HEK293 (cell line): ENCODE results near the gene ABR.

Source experiments
- ATF2 ChIP-seq: fragments of 450-650 bp; formaldehyde crosslinking; IDR thresholded peaks from 2 replicates; pipeline ENCODE4 v1.5.1; 2016; ENCODE audit warnings: missing biosample characterization, missing genetic modification characterization, low read depth
- KLF9 ChIP-seq: fragments of 450-650 bp; formaldehyde crosslinking; IDR thresholded peaks from 2 replicates; pipeline ENCODE4 v1.5.1; 2016; ENCODE audit warnings: missing biosample characterization, missing genetic modification characterization, low read depth
- PRDM1 ChIP-seq: fragments of 450-650 bp; formaldehyde crosslinking; IDR thresholded peaks from 2 replicates; pipeline ENCODE4; 2016; ENCODE audit warnings: missing biosample characterization, missing genetic modification characterization
- REPIN1 ChIP-seq: fragments of 450-650 bp; formaldehyde crosslinking; IDR thresholded peaks from 2 replicates; pipeline ENCODE4 v1.5.1; 2017; ENCODE audit warnings: missing biosample characterization, missing genetic modification characterization, low read depth
- REST ChIP-seq: fragments of 450-650 bp; formaldehyde crosslinking; IDR thresholded peaks from 2 replicates; pipeline ENCODE4 v1.5.1; 2016; ENCODE audit warnings: missing biosample characterization, missing genetic modification characterization
- YY2 ChIP-seq: fragments of 450-650 bp; formaldehyde crosslinking; IDR thresholded peaks from 2 replicates; pipeline ENCODE4 v1.5.1; 2016; ENCODE audit warnings: missing biosample characterization, missing genetic modification characterization
- ZBTB20 ChIP-seq: fragments of 450-650 bp; formaldehyde crosslinking; IDR thresholded peaks from 2 replicates; pipeline ENCODE4 v1.5.1; 2016; ENCODE audit warnings: missing biosample characterization, missing genetic modification characterization
- ZFP3 ChIP-seq: fragments of 450-650 bp; formaldehyde crosslinking; IDR thresholded peaks from 2 replicates; pipeline ENCODE4 v1.5.1; 2016; ENCODE audit warnings: low read depth, missing biosample characterization, missing genetic modification characterization
- ZNF132 ChIP-seq: fragments of 450-650 bp; formaldehyde crosslinking; IDR thresholded peaks from 2 replicates; pipeline ENCODE4 v1.5.1; 2017; ENCODE audit warnings: missing biosample characterization, missing genetic modification characterization, borderline replicate concordance
- ZNF140 ChIP-seq: fragments of 450-650 bp; formaldehyde crosslinking; IDR thresholded peaks from 2 replicates; pipeline ENCODE4 v1.5.1; 2016; ENCODE audit warnings: missing biosample characterization, missing genetic modification characterization
- ZNF184 ChIP-seq: fragments of 450-650 bp; IDR thresholded peaks from 2 replicates; pipeline ENCODE4 v1.5.1; 2018; ENCODE audit warnings: missing biosample characterization, mild to moderate bottlenecking, missing genetic modification characterization
- ZNF24 ChIP-seq: fragments of 450-650 bp; formaldehyde crosslinking; IDR thresholded peaks from 2 replicates; pipeline ENCODE4 v1.5.1; 2016; ENCODE audit warnings: missing biosample characterization, missing genetic modification characterization
- ZNF248 ChIP-seq: fragments of 450-650 bp; formaldehyde crosslinking; IDR thresholded peaks from 2 replicates; pipeline ENCODE4 v1.5.1; 2017; ENCODE audit warnings: missing biosample characterization, missing genetic modification characterization
- ZNF280C ChIP-seq: fragments of 450-650 bp; formaldehyde crosslinking; IDR thresholded peaks from 2 replicates; pipeline ENCODE4 v1.5.1; 2016; ENCODE audit warnings: missing biosample characterization, missing genetic modification characterization
- ZNF354C ChIP-seq: fragments of 450-650 bp; formaldehyde crosslinking; IDR thresholded peaks from 2 replicates; pipeline ENCODE4 v1.5.1; 2016; ENCODE audit warnings: missing biosample characterization, missing genetic modification characterization, low read depth, borderline replicate concordance
- ZNF366 ChIP-seq: fragments of 450-650 bp; formaldehyde crosslinking; conservative IDR thresholded peaks from 2 replicates; pipeline ENCODE4 v1.5.1; 2016; ENCODE audit warnings: missing biosample characterization, missing genetic modification characterization
- ZNF391 ChIP-seq: fragments of 450-650 bp; formaldehyde crosslinking; IDR thresholded peaks from 2 replicates; pipeline ENCODE4 v1.5.1; 2016; ENCODE audit warnings: low read depth, missing biosample characterization, missing genetic modification characterization, borderline replicate concordance
- ZNF423 ChIP-seq: fragments of 450-650 bp; formaldehyde crosslinking; IDR thresholded peaks from 2 replicates; pipeline ENCODE4 v1.5.1; 2016; ENCODE audit warnings: missing biosample characterization, missing genetic modification characterization
- ZNF433 ChIP-seq: fragments of 450-650 bp; formaldehyde crosslinking; IDR thresholded peaks from 2 replicates; pipeline ENCODE4 v1.5.1; 2016; ENCODE audit warnings: missing biosample characterization, missing genetic modification characterization, low read depth
- ZNF600 ChIP-seq: fragments of 450-650 bp; formaldehyde crosslinking; IDR thresholded peaks from 2 replicates; pipeline ENCODE4 v1.5.1; 2016; ENCODE audit warnings: missing biosample characterization, missing genetic modification characterization
- ZNF623 ChIP-seq: fragments of 450-650 bp; formaldehyde crosslinking; IDR thresholded peaks from 2 replicates; pipeline ENCODE4 v1.5.1; 2016; ENCODE audit warnings: missing biosample characterization, missing genetic modification characterization
- ZNF629 ChIP-seq: fragments of 450-650 bp; formaldehyde crosslinking; IDR thresholded peaks from 2 replicates; pipeline ENCODE4 v1.5.1; 2017; ENCODE audit warnings: missing biosample characterization, missing genetic modification characterization
- ZNF664 ChIP-seq: fragments of 450-650 bp; formaldehyde crosslinking; IDR thresholded peaks from 2 replicates; pipeline ENCODE4 v1.5.1; 2016; ENCODE audit warnings: missing biosample characterization, missing genetic modification characterization
- ZNF837 ChIP-seq: fragments of 450-650 bp; formaldehyde crosslinking; IDR thresholded peaks from 2 replicates; pipeline ENCODE4 v1.5.1; 2016; ENCODE audit warnings: missing biosample characterization, missing genetic modification characterization
- TF ChIP-seq, protein P1 (sequence below): fragments of 450-650 bp; formaldehyde crosslinking; IDR thresholded peaks from 2 replicates; pipeline ENCODE4 v1.5.1; 2017; ENCODE audit warnings: missing biosample characterization, missing genetic modification characterization

The ABR gene

DNA sequence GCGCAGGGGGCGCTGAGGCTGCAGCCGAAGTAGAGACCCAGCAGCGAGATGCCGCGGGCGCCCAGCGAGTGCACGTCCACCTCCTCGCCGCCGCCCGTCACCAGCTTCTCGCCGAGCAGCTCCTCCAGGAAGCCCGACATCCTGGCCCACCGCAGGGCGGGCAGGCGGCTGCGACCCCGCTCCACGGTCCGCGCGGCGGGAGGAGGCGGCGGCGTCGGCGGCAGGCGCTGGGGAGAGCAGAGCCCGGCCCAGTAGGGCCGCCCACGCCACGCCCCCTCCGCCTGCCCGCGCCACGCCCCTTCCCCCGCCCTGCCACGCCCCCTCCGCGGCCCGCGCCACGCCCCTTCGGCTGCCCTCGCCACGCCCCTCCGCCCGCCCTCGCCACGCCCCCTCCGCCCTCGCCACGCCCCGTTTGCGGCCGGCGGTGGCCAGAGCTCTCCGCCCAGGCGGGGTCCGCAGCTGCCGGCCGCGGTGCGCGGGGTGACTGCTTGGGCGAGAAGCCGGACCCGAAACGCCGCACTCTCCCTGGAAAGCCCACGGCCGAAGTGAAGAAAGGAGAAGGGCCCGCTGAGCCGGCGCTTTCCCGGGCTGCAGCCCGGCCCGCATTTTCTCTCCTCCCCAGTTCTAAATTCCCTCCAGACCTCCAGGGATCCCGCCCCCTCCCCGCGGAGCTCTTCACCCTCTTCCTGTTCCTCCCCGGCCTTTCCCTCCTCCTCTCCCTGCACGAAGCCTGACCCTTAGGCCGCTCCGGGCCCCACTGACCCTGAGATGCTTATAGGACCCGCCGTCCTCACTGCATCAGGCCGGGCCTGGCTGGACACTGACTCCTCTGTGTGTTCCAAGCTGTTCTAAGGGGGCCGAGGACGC is 200.0 kb downstream of the ABR start, which contains the start of gene NXN (continued):
- TF ChIP-seq ZNF354C (tag by site-specific recombination) (no peak), ZFP3 (tag by site-specific recombination) (no peak), KLF9 (tag by site-specific recombination) (peak; percentile 73), ZNF24 (no peak), ZNF132 (tag by site-specific recombination) (no peak), ZNF140 (no peak), ATF2 (tag by site-specific recombination) (no peak), ZNF664 (tag by site-specific recombination) (no peak), ZNF248 (no peak), ZBTB20 (tag by site-specific recombination) (peak; percentile 26; the same call in 1 of the 2 replicates), ZNF837 (no peak), PRDM1 (tag by site-specific recombination) (no peak), ZNF280C (no peak), YY2 (no peak), ZNF423 (tag by site-specific recombination) (no peak), ZNF433 (tag by site-specific recombination) (no peak), REPIN1 (tag by site-specific recombination) (no peak), ZNF629 (tag by site-specific recombination) (no peak), REST (tag by site-specific recombination) (no peak), ZNF366 (no peak), ZNF184 (0 out of 2 replicates have a peak, but pooled peaks have one; percentile 14), ZNF391 (tag by site-specific recombination) (no peak), ZNF623 (tag by site-specific recombination) (no peak), ZNF600 (tag by site-specific recombination) (peak; percentile 18; the same call in 1 of the 2 replicates)
- TF ChIP-seq, protein P1, sequence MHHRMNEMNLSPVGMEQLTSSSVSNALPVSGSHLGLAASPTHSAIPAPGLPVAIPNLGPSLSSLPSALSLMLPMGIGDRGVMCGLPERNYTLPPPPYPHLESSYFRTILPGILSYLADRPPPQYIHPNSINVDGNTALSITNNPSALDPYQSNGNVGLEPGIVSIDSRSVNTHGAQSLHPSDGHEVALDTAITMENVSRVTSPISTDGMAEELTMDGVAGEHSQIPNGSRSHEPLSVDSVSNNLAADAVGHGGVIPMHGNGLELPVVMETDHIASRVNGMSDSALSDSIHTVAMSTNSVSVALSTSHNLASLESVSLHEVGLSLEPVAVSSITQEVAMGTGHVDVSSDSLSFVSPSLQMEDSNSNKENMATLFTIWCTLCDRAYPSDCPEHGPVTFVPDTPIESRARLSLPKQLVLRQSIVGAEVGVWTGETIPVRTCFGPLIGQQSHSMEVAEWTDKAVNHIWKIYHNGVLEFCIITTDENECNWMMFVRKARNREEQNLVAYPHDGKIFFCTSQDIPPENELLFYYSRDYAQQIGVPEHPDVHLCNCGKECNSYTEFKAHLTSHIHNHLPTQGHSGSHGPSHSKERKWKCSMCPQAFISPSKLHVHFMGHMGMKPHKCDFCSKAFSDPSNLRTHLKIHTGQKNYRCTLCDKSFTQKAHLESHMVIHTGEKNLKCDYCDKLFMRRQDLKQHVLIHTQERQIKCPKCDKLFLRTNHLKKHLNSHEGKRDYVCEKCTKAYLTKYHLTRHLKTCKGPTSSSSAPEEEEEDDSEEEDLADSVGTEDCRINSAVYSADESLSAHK (tag by site-specific recombination): no peak
